Measurements from ENCODE around the gene AHDC1.

DNA sequence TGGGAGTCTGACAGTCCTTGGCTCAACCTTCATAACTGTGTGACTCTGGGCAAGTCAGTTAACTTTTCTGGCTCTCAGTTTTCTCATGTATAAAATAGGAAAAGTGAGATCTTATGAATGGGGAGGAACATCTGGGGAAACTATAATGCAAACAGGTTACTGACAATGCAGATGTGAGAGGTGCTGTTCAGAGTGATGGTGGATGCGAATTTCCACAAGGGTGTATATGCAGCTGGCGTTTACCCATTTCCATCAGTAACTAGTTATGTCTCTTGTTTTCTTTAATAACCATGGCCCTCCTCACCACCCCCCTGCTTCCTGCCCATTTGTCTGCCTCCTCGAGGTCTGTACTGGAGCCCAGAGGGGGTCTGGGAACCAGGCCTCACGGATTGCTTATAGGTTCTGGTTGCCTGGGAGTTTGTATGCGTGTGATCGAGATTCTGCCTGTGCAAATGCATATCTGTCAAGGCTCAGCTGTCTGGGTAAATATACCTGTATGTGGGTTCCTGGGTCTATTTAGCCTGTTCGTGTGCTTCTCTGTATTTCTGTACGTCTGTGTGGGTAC is 44.4 kb downstream of the AHDC1 start:
- TF ChIP-seq CTCF (IDR thresholded peaks at IDR 0.05): no peak
- TF ChIP-seq USF2 (CRISPR knock-in tag; IDR thresholded peaks at IDR 0.05): no peak
- TF ChIP-seq E2F1 (CRISPR knock-in tag; IDR thresholded peaks at IDR 0.05): no peak
- no peak for TF ChIP-seq NR3C1 (CRISPR knock-in tag; conservative IDR thresholded peaks at IDR 0.05; ENCODE audit: low read depth)
- no peak for TF ChIP-seq ATF3 (CRISPR knock-in tag; conservative IDR thresholded peaks at IDR 0.05)
- TF ChIP-seq SMAD4 (CRISPR knock-in tag; IDR thresholded peaks at IDR 0.05): no peak

All from WTC11 (cell line).